ENCODE measurements around the gene GPR108.

Gene GPR108

GRCh38 chr19:6691342-6691741, 46.0 kb downstream of the GPR108 start:
- TF ChIP-seq, protein P1, sequence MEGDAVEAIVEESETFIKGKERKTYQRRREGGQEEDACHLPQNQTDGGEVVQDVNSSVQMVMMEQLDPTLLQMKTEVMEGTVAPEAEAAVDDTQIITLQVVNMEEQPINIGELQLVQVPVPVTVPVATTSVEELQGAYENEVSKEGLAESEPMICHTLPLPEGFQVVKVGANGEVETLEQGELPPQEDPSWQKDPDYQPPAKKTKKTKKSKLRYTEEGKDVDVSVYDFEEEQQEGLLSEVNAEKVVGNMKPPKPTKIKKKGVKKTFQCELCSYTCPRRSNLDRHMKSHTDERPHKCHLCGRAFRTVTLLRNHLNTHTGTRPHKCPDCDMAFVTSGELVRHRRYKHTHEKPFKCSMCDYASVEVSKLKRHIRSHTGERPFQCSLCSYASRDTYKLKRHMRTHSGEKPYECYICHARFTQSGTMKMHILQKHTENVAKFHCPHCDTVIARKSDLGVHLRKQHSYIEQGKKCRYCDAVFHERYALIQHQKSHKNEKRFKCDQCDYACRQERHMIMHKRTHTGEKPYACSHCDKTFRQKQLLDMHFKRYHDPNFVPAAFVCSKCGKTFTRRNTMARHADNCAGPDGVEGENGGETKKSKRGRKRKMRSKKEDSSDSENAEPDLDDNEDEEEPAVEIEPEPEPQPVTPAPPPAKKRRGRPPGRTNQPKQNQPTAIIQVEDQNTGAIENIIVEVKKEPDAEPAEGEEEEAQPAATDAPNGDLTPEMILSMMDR (conservative IDR thresholded peaks at IDR 0.05; ENCODE audit: low read depth, low read length) = no peak
- no peak for DNase-seq (ENCODE audit: low read depth)

DNA sequence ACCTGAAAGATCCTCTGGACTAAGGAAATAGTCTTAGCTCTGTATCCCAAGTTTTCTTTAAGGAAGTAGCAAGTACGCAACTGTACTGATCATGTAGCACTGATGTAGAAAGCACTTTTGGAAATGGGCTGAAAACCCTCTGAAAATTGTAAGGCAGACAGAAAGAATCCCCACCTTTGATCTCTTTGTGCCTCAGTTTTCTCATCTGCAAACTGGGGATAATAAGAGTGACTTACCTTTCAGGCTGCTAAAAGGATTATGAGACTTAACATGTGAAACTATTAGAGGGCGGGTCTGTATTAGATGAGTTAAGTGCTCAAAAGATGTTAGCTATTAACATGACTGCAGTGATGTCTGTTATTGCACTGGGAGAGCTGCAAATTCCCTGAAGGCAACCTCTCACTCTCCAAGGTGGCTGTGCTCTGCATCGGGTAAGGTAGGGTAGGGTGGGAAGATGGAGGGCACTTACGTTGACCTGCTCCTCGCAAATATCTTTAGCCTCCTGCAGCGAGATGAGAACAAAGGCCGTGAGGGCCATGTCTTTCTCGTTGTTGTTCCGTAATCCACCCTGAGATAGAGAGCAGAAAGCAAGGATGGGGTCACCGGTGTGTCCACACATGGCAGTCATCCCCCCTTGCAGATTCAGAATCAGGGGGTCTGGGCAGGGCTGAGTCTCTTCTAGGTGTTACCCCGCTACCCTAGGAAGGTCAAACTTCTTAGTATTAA, 47.1 kb downstream of the GPR108 start:
- DNase-seq (ENCODE audit: low read depth) = no peak
- TF ChIP-seq, protein P1 (conservative IDR thresholded peaks at IDR 0.05; ENCODE audit: low read depth, low read length) = no peak
- H3K4me3 ChIP-seq (ENCODE audit: low read length) = no peak overlapping the region

More at GRCh38 chr19:6691342-6691741, 46.0 kb downstream of the GPR108 start:
- no peak overlapping the region for H3K4me3 ChIP-seq (ENCODE audit: low read length)

GRCh38 chr19:6687114-6687513, 50.3 kb downstream of the GPR108 start:
- TF ChIP-seq, protein P1 (conservative IDR thresholded peaks at IDR 0.05; ENCODE audit: low read depth, low read length) = no peak
- no peak overlapping the region for H3K4me3 ChIP-seq (ENCODE audit: low read length)
- DNase-seq (ENCODE audit: low read depth) = no peak

GRCh38 chr19:6686628-6686975, 50.8 kb downstream of the GPR108 start:
- no peak for DNase-seq (ENCODE audit: low read depth)
- no peak overlapping the region for H3K4me3 ChIP-seq (ENCODE audit: low read length)
- TF ChIP-seq, protein P1 (conservative IDR thresholded peaks at IDR 0.05; ENCODE audit: low read depth, low read length) = no peak

DNA sequence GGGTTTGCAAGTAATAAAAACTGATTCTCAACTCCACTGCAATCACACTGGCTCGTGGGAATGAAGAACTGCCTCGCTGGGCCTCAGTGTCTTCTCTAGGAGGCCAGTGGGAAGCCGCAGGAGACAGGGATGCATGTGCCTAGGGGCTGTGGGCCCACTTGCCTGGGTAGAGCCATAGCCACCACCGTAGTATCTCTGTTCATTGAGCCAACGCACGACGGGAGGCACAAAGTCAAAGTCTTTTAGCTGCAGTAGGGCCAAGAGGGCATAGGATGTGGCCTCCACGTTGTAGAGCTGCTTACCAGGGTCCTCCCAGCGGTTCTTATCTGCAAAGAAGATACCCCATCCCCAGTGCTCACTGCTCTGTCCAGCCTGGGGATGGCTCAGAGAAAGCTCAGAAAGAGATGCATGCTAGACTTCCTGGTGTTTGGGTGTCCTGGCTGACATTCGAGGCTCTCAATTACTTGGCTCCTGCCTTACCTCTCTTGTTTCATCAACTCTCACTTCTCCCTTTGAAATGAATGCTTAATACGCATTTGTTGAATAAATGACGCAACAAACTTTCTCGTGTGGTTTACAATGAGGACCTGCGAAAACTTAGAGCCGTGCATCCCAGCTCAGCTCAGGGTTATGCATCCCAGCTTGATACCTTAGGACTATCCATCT, 51.3 kb downstream of the GPR108 start:
- TF ChIP-seq, protein P1 (conservative IDR thresholded peaks at IDR 0.05; ENCODE audit: low read depth, low read length) = no peak
- DNase-seq (ENCODE audit: low read depth) = no peak
- H3K4me3 ChIP-seq (ENCODE audit: low read length) = no peak overlapping the region

GRCh38 chr19:6685482-6685881, 51.9 kb downstream of the GPR108 start:
- TF ChIP-seq, protein P1 (conservative IDR thresholded peaks at IDR 0.05; ENCODE audit: low read depth, low read length) = no peak
- no peak overlapping the region for H3K4me3 ChIP-seq (ENCODE audit: low read length)
- DNase-seq (ENCODE audit: low read depth) = no peak

DNA sequence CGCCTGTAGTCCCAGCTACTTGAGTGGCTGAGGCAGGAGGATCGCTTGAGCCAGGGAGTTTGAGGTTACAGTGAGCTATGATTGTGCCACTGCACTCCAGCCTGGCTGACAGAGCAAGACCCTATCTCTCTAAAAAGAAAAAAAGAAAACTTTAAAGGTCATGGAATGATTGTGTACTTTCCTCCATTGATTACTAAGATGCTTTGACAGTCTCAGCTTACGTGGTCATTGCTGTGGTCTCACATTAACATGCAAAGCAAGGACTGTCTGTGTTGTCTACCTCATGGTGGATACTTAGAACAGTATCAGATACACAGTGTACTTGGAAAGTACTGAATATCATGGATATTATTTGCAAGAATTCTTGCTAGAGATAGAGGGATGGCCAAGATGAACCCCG, 53.4 kb downstream of the GPR108 start:
- no peak overlapping the region for H3K4me3 ChIP-seq (ENCODE audit: low read length)
- TF ChIP-seq, protein P1 (conservative IDR thresholded peaks at IDR 0.05; ENCODE audit: low read depth, low read length) = no peak
- no peak for DNase-seq (ENCODE audit: low read depth)
